Skeletal muscle satellite cell (primary cell): ENCODE data around the gene KIAA1671.

Experiments used
- H3K27me3 ChIP-seq: 2 replicates; pipeline ENCODE4 v1.7.0; 2013; ENCODE audit warnings: low read length; ENCODE audit not compliant: control insufficient read depth, insufficient read depth
- H3K36me3 ChIP-seq: 2 replicates; pipeline ENCODE4 v1.7.0; 2013; ENCODE audit warnings: mild to moderate bottlenecking, control low read depth, low read length; ENCODE audit not compliant: insufficient read depth
- H3K4me1 ChIP-seq: 2 replicates; pipeline ENCODE4 v1.7.0; 2013; ENCODE audit warnings: low read length; ENCODE audit not compliant: control insufficient read depth, insufficient read depth
- H3K4me2 ChIP-seq: 2 replicates; pipeline ENCODE4 v1.7.0; 2013; ENCODE audit warnings: mild to moderate bottlenecking, low read length
- H3K4me3 ChIP-seq: 2 replicates; pipeline ENCODE4 v1.7.0; 2013; ENCODE audit warnings: low read length
- H3K9ac ChIP-seq: 2 replicates; pipeline ENCODE4 v1.7.0; 2013; ENCODE audit warnings: mild to moderate bottlenecking, low read depth, low read length, moderate library complexity
- H3K9me3 ChIP-seq: replicated peaks from 2 replicates; pipeline ENCODE4 v1.7.0; 2013; ENCODE audit warnings: mild to moderate bottlenecking, control low read depth, low read length

Gene KIAA1671

GRCh38 chr22:24972369-24972768 lies 19.9 kb downstream of the KIAA1671 start:
- peaks cover 24% of the 10 kb centered on the region for H3K4me1 ChIP-seq
- no peak overlapping the region for H3K4me3 ChIP-seq
- H3K9me3 ChIP-seq, result no peaks in the 10 kb centered on the region
- peaks cover 4% of the 10 kb centered on the region for H3K27me3 ChIP-seq
- no peak overlapping the region for H3K4me2 ChIP-seq
- no peak overlapping the region for H3K9ac ChIP-seq
- H3K36me3 ChIP-seq, result no peaks in the 10 kb centered on the region

- Histone ChIP-seq H3K4me2 (no peak overlapping the region), H3K4me1 (peaks cover 31% of the 10 kb centered on the region)
Observed at GRCh38 chr22:24973872-24974271, 21.4 kb downstream of the KIAA1671 start.

GRCh38 chr22:24975125-24975640 lies 22.7 kb downstream of the KIAA1671 start:
- H3K27me3 ChIP-seq, result peaks cover 4% of the 10 kb centered on the region
- H3K9me3 ChIP-seq, result no peaks in the 10 kb centered on the region
- H3K36me3 ChIP-seq, result no peaks in the 10 kb centered on the region
- H3K4me1 ChIP-seq, result peaks cover 23% of the 10 kb centered on the region
- no peak overlapping the region for H3K4me2 ChIP-seq
- no peak overlapping the region for H3K4me3 ChIP-seq
- H3K9ac ChIP-seq, result no peak overlapping the region

More at GRCh38 chr22:24973872-24974271, 21.4 kb downstream of the KIAA1671 start:
- Histone ChIP-seq H3K9ac (no peak overlapping the region), H3K36me3 (no peaks in the 10 kb centered on the region), H3K4me3 (no peak overlapping the region), H3K9me3 (no peaks in the 10 kb centered on the region), H3K27me3 (peaks cover 4% of the 10 kb centered on the region)

GRCh38 chr22:24975813-24976341 lies 23.4 kb downstream of the KIAA1671 start:
- peaks cover 20% of the 10 kb centered on the region for H3K4me1 ChIP-seq
- peaks cover 4% of the 10 kb centered on the region for H3K27me3 ChIP-seq
- no peaks in the 10 kb centered on the region for H3K9me3 ChIP-seq
- H3K4me3 ChIP-seq, result no peak overlapping the region
- H3K4me2 ChIP-seq, result peak overlapping the region; percentile 39
- no peaks in the 10 kb centered on the region for H3K36me3 ChIP-seq
- H3K9ac ChIP-seq, result no peak overlapping the region

GRCh38 chr22:24976442-24977218 lies 24.1 kb downstream of the KIAA1671 start:
- Histone ChIP-seq H3K9ac (no peak overlapping the region), H3K4me3 (no peak overlapping the region), H3K36me3 (no peaks in the 10 kb centered on the region), H3K4me2 (no peak overlapping the region), H3K4me1 (peaks cover 20% of the 10 kb centered on the region), H3K9me3 (no peaks in the 10 kb centered on the region), H3K27me3 (peaks cover 4% of the 10 kb centered on the region)

GRCh38 chr22:24977370-24978221 lies 25.1 kb downstream of the KIAA1671 start:
- H3K4me2 ChIP-seq, result no peak overlapping the region
- no peaks in the 10 kb centered on the region for H3K9me3 ChIP-seq
- no peak overlapping the region for H3K4me3 ChIP-seq
- no peak overlapping the region for H3K9ac ChIP-seq
- H3K4me1 ChIP-seq, result peaks cover 24% of the 10 kb centered on the region
- H3K27me3 ChIP-seq, result peaks cover 4% of the 10 kb centered on the region
- no peaks in the 10 kb centered on the region for H3K36me3 ChIP-seq

- no peak overlapping the region for H3K4me3 ChIP-seq
- H3K4me1 ChIP-seq, result peaks cover 26% of the 10 kb centered on the region
- peaks cover 4% of the 10 kb centered on the region for H3K27me3 ChIP-seq
- H3K4me2 ChIP-seq, result no peak overlapping the region
- no peaks in the 10 kb centered on the region for H3K36me3 ChIP-seq
- no peaks in the 10 kb centered on the region for H3K9me3 ChIP-seq
- no peak overlapping the region for H3K9ac ChIP-seq
Observed at GRCh38 chr22:24978308-24978707, 25.8 kb downstream of the KIAA1671 start.

- H3K4me3 ChIP-seq, result no peak overlapping the region
- H3K9ac ChIP-seq, result no peak overlapping the region
- H3K27me3 ChIP-seq, result no peaks in the 10 kb centered on the region
- H3K9me3 ChIP-seq, result no peaks in the 10 kb centered on the region
- H3K36me3 ChIP-seq, result no peaks in the 10 kb centered on the region
- H3K4me1 ChIP-seq, result peaks cover 27% of the 10 kb centered on the region
- no peak overlapping the region for H3K4me2 ChIP-seq
Observed at GRCh38 chr22:24981066-24981465, 28.6 kb downstream of the KIAA1671 start.

- Histone ChIP-seq H3K9ac (no peak overlapping the region), H3K36me3 (no peaks in the 10 kb centered on the region), H3K4me3 (no peak overlapping the region), H3K9me3 (no peaks in the 10 kb centered on the region), H3K27me3 (no peaks in the 10 kb centered on the region), H3K4me2 (no peak overlapping the region), H3K4me1 (peaks cover 23% of the 10 kb centered on the region)
Observed at GRCh38 chr22:24981656-24982055, 29.1 kb downstream of the KIAA1671 start.

GRCh38 chr22:24982301-24983056 lies 30.0 kb downstream of the KIAA1671 start:
- H3K9me3 ChIP-seq, result no peaks in the 10 kb centered on the region
- H3K4me1 ChIP-seq, result peaks cover 21% of the 10 kb centered on the region
- no peaks in the 10 kb centered on the region for H3K27me3 ChIP-seq
- no peaks in the 10 kb centered on the region for H3K36me3 ChIP-seq
- no peak overlapping the region for H3K4me3 ChIP-seq
- no peak overlapping the region for H3K9ac ChIP-seq
- no peak overlapping the region for H3K4me2 ChIP-seq

GRCh38 chr22:24983151-24983550 lies 30.6 kb downstream of the KIAA1671 start:
- H3K36me3 ChIP-seq, result no peaks in the 10 kb centered on the region
- no peaks in the 10 kb centered on the region for H3K27me3 ChIP-seq
- H3K4me3 ChIP-seq, result no peak overlapping the region
- H3K9me3 ChIP-seq, result no peaks in the 10 kb centered on the region
- H3K4me2 ChIP-seq, result no peak overlapping the region
- H3K9ac ChIP-seq, result no peak overlapping the region
- H3K4me1 ChIP-seq, result peaks cover 16% of the 10 kb centered on the region
